ENCODE data around the gene KLHDC4.
"Not testable (repeated sequence)": the region's sequence is repeated elsewhere in the genome, so short reads cannot be mapped to it uniquely, and the experiment has no call there.

The KLHDC4 gene

GRCh38 chr16:87741700-87742415 lies 23.9 kb downstream of the KLHDC4 start:
- DNase-seq, result no peak

GRCh38 chr16:87740909-87741424 lies 24.8 kb downstream of the KLHDC4 start:
- no peak for DNase-seq

GRCh38 chr16:87740441-87740840 lies 25.3 kb downstream of the KLHDC4 start:
- DNase-seq, result no peak

- DNase-seq, result no peak
Measured at GRCh38 chr16:87739801-87740200, 26.0 kb downstream of the KLHDC4 start.

- no peak for DNase-seq
Measured at GRCh38 chr16:87736008-87736382, 29.8 kb downstream of the KLHDC4 start.

GRCh38 chr16:87735270-87736007 lies 30.3 kb downstream of the KLHDC4 start:
- DNase-seq, result peak; percentile 12

GRCh38 chr16:87734644-87735043 lies 31.1 kb downstream of the KLHDC4 start:
- DNase-seq, result no peak

GRCh38 chr16:87733190-87733589 lies 32.6 kb downstream of the KLHDC4 start:
- peak; percentile 72 for DNase-seq

- DNase-seq, result no peak
Measured at GRCh38 chr16:87731607-87732006, 34.2 kb downstream of the KLHDC4 start.

- DNase-seq, result no peak
Measured at GRCh38 chr16:87729266-87729954, 36.4 kb downstream of the KLHDC4 start.

- DNase-seq, result no peak
Measured at GRCh38 chr16:87728026-87728425, 37.8 kb downstream of the KLHDC4 start.

- no peak for DNase-seq
Measured at GRCh38 chr16:87727346-87727745, 38.4 kb downstream of the KLHDC4 start.

GRCh38 chr16:87726577-87726976 lies 39.2 kb downstream of the KLHDC4 start:
- not testable (repeated sequence) for DNase-seq

- DNase-seq, result no peak
Measured at GRCh38 chr16:87725596-87726235, 40.1 kb downstream of the KLHDC4 start.

- DNase-seq, result no peak
Measured at GRCh38 chr16:87724490-87725291, 41.1 kb downstream of the KLHDC4 start.

GRCh38 chr16:87723226-87723623 lies 42.6 kb downstream of the KLHDC4 start:
- peak; percentile 83 for DNase-seq

GRCh38 chr16:87722590-87723225 lies 43.1 kb downstream of the KLHDC4 start:
- DNase-seq, result no peak

GRCh38 chr16:87721622-87722585 lies 43.9 kb downstream of the KLHDC4 start:
- no peak for DNase-seq

- no peak for DNase-seq
Measured at GRCh38 chr16:87720446-87720845, 45.3 kb downstream of the KLHDC4 start.

- DNase-seq, result not testable (repeated sequence)
Measured at GRCh38 chr16:87718831-87719230, 47.0 kb downstream of the KLHDC4 start.

All from DMS79 treated with DMSO at 0.1 percent for 48 hours (cell line).